ENCODE data around the gene BAZ1B. TPM values are rescaled to one million over a fixed set of nuclear protein-coding genes. Genes with fewer than 3 reads are reported as not detected.
"Not testable (repeated sequence)": the region's sequence is repeated elsewhere in the genome, so short reads cannot be mapped to it uniquely, and the experiment has no call there.

BAZ1B gene
- total RNA-seq, 1 donor from 2014 or later: 60.3 TPM

- Histone ChIP-seq H3K36me3 (ENCODE audit: control insufficient read depth, insufficient read depth, low read length) (no peaks in the 10 kb centered on the region), H3K4me3 (ENCODE audit: low read depth, low read length) (no peak overlapping the region), H3K27me3 (ENCODE audit: control insufficient read depth, insufficient read depth, low read length) (no peaks in the 10 kb centered on the region)
- TF ChIP-seq, protein P1, sequence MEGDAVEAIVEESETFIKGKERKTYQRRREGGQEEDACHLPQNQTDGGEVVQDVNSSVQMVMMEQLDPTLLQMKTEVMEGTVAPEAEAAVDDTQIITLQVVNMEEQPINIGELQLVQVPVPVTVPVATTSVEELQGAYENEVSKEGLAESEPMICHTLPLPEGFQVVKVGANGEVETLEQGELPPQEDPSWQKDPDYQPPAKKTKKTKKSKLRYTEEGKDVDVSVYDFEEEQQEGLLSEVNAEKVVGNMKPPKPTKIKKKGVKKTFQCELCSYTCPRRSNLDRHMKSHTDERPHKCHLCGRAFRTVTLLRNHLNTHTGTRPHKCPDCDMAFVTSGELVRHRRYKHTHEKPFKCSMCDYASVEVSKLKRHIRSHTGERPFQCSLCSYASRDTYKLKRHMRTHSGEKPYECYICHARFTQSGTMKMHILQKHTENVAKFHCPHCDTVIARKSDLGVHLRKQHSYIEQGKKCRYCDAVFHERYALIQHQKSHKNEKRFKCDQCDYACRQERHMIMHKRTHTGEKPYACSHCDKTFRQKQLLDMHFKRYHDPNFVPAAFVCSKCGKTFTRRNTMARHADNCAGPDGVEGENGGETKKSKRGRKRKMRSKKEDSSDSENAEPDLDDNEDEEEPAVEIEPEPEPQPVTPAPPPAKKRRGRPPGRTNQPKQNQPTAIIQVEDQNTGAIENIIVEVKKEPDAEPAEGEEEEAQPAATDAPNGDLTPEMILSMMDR (IDR thresholded peaks at IDR 0.05; ENCODE audit: insufficient read depth, low read length, poor library complexity, severe bottlenecking): no peak
- no peak for DNase-seq (ENCODE audit: low read depth)
Observed at GRCh38 chr7:73567140-73567539, 45.0 kb upstream of the BAZ1B start.

DNA sequence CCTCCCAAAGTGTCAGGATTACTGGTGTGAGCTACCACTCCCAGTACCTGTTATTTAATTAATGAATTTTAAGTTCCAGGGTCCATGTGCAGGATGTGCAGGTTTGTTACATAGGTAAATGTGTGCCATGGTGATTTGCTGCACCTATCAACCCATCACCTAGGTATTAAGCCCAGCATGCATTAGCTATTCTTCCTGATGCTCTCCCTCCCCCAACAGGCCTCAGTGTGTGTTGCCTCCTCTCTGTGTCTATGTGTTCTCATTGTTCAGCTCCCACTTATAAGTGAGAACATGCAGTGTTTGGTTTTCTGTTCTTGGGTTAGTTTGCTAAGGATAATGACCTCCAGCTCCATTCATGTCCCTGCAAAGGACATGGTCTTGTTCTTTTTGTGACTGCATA lies 44.3 kb upstream of the BAZ1B start:
- not testable (repeated sequence) for H3K36me3 ChIP-seq (ENCODE audit: control insufficient read depth, insufficient read depth, low read length); H3K4me3 ChIP-seq (ENCODE audit: low read depth, low read length); DNase-seq (ENCODE audit: low read depth); H3K27me3 ChIP-seq (ENCODE audit: control insufficient read depth, insufficient read depth, low read length)

- H3K36me3 ChIP-seq (ENCODE audit: control insufficient read depth, insufficient read depth, low read length): no peaks in the 10 kb centered on the region
- DNase-seq (ENCODE audit: low read depth): no peak
- TF ChIP-seq, protein P1 (IDR thresholded peaks at IDR 0.05; ENCODE audit: insufficient read depth, low read length, poor library complexity, severe bottlenecking): no peak
- H3K27me3 ChIP-seq (ENCODE audit: control insufficient read depth, insufficient read depth, low read length): no peaks in the 10 kb centered on the region
- H3K4me3 ChIP-seq (ENCODE audit: low read depth, low read length): no peak overlapping the region
Observed at GRCh38 chr7:73565675-73566340, 43.7 kb upstream of the BAZ1B start.

GRCh38 chr7:73560109-73560835 lies 38.2 kb upstream of the BAZ1B start:
- peak; percentile 54 for DNase-seq (ENCODE audit: low read depth)
- TF ChIP-seq, protein P1 (IDR thresholded peaks at IDR 0.05; ENCODE audit: insufficient read depth, low read length, poor library complexity, severe bottlenecking): no peak
- Histone ChIP-seq H3K27me3 (ENCODE audit: control insufficient read depth, insufficient read depth, low read length) (no peaks in the 10 kb centered on the region), H3K4me3 (ENCODE audit: low read depth, low read length) (no peak overlapping the region), H3K36me3 (ENCODE audit: control insufficient read depth, insufficient read depth, low read length) (no peaks in the 10 kb centered on the region)

GRCh38 chr7:73557397-73558257 lies 35.5 kb upstream of the BAZ1B start, which contains the start of gene BCL7B:
BCL7B (minus strand) TSS chr7:73557690; CDS start chr7:73557578, 112 bp downstream.
- no peak for DNase-seq (ENCODE audit: low read depth)
- peaks cover 2% of the 10 kb centered on the region for H3K36me3 ChIP-seq (ENCODE audit: control insufficient read depth, insufficient read depth, low read length)
- TF ChIP-seq, protein P1 (IDR thresholded peaks at IDR 0.05; ENCODE audit: insufficient read depth, low read length, poor library complexity, severe bottlenecking): no peak

DNA sequence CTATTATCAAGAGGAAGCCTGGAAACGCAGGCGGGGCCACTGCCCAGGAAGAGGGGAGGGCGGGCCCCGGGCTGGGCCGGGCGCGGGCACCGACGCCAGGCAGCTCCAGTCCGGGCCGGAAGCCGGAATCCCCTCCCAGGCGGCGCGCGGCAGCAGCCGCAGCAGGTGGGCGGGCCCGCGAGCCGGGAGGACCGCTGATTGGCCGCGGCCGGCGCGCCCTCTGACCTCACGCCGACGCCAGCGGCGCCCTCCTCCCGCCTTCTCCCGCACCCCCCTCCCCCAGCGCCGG lies 35.0 kb upstream of the BAZ1B start:
- TF ChIP-seq, protein P1 (IDR thresholded peaks at IDR 0.05; ENCODE audit: insufficient read depth, low read length, poor library complexity, severe bottlenecking): no peak
- peak overlapping the region; percentile 77 for H3K4me3 ChIP-seq (ENCODE audit: low read depth, low read length)
- no peaks in the 10 kb centered on the region for H3K27me3 ChIP-seq (ENCODE audit: control insufficient read depth, insufficient read depth, low read length)
- DNase-seq (ENCODE audit: low read depth): peak; percentile 62
- H3K36me3 ChIP-seq (ENCODE audit: control insufficient read depth, insufficient read depth, low read length): peaks cover 2% of the 10 kb centered on the region

More at GRCh38 chr7:73557397-73558257, 35.5 kb upstream of the BAZ1B start, which contains the start of gene BCL7B:
- H3K27me3 ChIP-seq (ENCODE audit: control insufficient read depth, insufficient read depth, low read length): no peaks in the 10 kb centered on the region
- peak within 1 kb of the TSS; percentile 77 for H3K4me3 ChIP-seq (ENCODE audit: low read depth, low read length)

Data from kidney epithelial cell (primary cell).